ENCODE results near the gene MYH2.
"Not testable (repeated sequence)": the region's sequence is repeated elsewhere in the genome, so short reads cannot be mapped to it uniquely, and the experiment has no call there.

Gene MYH2

DNA sequence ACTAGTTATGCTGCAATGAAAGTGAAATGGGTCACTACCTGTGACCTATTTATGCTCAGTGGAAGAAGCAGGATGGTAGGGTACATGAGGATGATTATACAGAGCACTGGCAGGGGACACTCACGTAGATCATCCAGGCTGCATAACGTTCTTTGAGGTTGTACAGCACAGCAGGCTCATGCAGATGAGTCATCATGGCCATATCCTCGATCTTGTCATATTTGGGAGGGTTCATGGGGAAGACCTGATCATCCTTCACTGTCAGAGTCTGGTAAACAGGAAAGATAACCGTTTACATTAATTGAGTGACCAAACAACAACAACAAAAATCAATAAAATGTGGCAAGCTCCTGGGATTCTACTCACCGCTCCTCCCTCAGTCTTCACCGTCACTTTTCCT is 2.1 kb downstream of the MYH2 start:
- no peaks in the 10 kb centered on the region for H3K4me1 Mint-ChIP-seq
- no peak for DNase-seq (ENCODE audit: low spot score in 2 of 2)
- peaks cover 30% of the 10 kb centered on the region for H3K27me3 Mint-ChIP-seq
- H3K4me3 Mint-ChIP-seq = no peak overlapping the region
- H3K36me3 Mint-ChIP-seq (ENCODE audit: insufficient read depth) = no peaks in the 10 kb centered on the region
- no peaks in the 10 kb centered on the region for H3K9me3 Mint-ChIP-seq
- ATAC-seq (replicated peaks; ENCODE audit: extremely low read depth, poor library complexity, severe bottlenecking) = no peak
- H3K27ac Mint-ChIP-seq (ENCODE audit: low read depth) = no peak overlapping the region

GRCh38 chr17:10543486-10543885 is 6.0 kb downstream of the MYH2 start:
- not testable (repeated sequence) for H3K4me1 Mint-ChIP-seq; H3K36me3 Mint-ChIP-seq (ENCODE audit: insufficient read depth); ATAC-seq (replicated peaks; ENCODE audit: extremely low read depth, poor library complexity, severe bottlenecking); H3K27ac Mint-ChIP-seq (ENCODE audit: low read depth); DNase-seq (ENCODE audit: low spot score in 2 of 2); H3K4me3 Mint-ChIP-seq
- H3K9me3 Mint-ChIP-seq = peaks cover 11% of the 10 kb centered on the region
- H3K27me3 Mint-ChIP-seq = peaks cover 21% of the 10 kb centered on the region

GRCh38 chr17:10541179-10541578 is 8.3 kb downstream of the MYH2 start:
- peaks cover 24% of the 10 kb centered on the region for H3K27me3 Mint-ChIP-seq
- not testable (repeated sequence) for H3K36me3 Mint-ChIP-seq (ENCODE audit: insufficient read depth); DNase-seq (ENCODE audit: low spot score in 2 of 2); H3K4me1 Mint-ChIP-seq; ATAC-seq (replicated peaks; ENCODE audit: extremely low read depth, poor library complexity, severe bottlenecking); H3K4me3 Mint-ChIP-seq; H3K27ac Mint-ChIP-seq (ENCODE audit: low read depth)
- peaks cover 11% of the 10 kb centered on the region for H3K9me3 Mint-ChIP-seq

DNA sequence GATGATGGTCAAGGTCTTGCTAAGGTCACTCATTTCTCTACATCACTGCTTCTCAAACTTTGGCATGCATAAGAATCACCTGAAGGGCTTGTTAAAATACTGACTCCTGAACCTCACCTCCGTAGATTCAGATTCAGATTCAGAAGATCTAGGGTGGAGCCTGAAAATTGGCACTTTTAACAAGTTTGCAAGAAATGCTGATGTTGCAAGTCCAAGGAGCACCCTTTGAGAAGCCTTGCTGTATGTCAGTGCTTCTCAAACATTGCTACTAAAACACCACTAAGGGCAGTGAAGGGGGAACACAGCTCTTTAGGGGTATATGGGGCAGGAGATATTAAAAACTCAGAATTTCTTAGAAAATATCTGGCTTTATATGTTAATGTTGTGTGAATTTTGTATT is 17.4 kb downstream of the MYH2 start:
- Mint-ChIP-seq H3K9me3 (no peaks in the 10 kb centered on the region), H3K27me3 (peaks cover 55% of the 10 kb centered on the region), H3K36me3 (ENCODE audit: insufficient read depth) (no peaks in the 10 kb centered on the region), H3K27ac (ENCODE audit: low read depth) (no peak overlapping the region), H3K4me3 (no peak overlapping the region), H3K4me1 (no peaks in the 10 kb centered on the region)
- no peak for DNase-seq (ENCODE audit: low spot score in 2 of 2)
- ATAC-seq (replicated peaks; ENCODE audit: extremely low read depth, poor library complexity, severe bottlenecking) = no peak

- ATAC-seq (replicated peaks; ENCODE audit: extremely low read depth, poor library complexity, severe bottlenecking) (no peak), DNase-seq (ENCODE audit: low spot score in 2 of 2) (no peak)
- H3K36me3 Mint-ChIP-seq (ENCODE audit: insufficient read depth) = no peaks in the 10 kb centered on the region
- no peak overlapping the region for H3K27ac Mint-ChIP-seq (ENCODE audit: low read depth)
- H3K9me3 Mint-ChIP-seq = no peaks in the 10 kb centered on the region
- H3K27me3 Mint-ChIP-seq = peaks cover 54% of the 10 kb centered on the region
- no peaks in the 10 kb centered on the region for H3K4me1 Mint-ChIP-seq
- H3K4me3 Mint-ChIP-seq = no peak overlapping the region
Measured at GRCh38 chr17:10527419-10527818, 22.0 kb downstream of the MYH2 start.

DNA sequence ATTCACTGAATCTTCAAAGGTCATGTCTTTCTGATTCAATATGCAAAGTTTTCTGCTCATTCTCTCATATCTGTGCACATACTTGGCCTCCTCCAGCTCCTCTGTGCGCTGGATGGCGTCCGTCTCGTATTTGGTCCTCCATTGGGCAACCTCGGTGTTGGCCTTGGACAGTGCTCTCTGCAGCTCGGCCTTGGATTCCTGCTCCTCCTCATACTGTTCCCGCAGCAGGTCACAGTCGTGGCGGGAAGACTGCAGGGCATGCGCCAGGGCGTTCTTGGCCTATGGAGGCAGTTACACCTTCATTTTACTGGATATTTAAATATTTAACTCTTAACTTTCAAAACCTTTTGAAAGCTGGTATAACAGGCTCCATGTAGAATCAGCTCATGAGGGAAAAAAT is 22.9 kb downstream of the MYH2 start:
- ATAC-seq (replicated peaks; ENCODE audit: extremely low read depth, poor library complexity, severe bottlenecking) = no peak

DNA sequence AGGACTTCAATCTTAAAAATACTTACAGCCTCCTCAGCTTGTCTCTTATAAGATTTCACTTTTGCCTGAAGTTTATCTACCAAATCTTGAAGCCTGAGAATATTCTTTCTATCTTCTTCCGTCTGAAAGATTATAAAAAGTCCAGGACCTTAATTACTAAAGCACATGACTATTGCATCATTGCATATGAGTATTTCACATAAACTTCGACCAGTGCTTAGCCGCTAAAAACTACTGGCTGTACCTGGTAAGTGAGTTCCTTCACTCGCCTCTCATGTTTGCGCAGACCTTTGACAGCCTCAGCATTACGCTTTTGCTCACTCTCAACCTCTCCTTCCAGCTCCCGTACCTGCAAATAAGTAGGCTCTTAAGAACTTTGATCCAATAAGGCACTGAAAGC is 26.4 kb downstream of the MYH2 start:
- Mint-ChIP-seq H3K9me3 (no peaks in the 10 kb centered on the region), H3K36me3 (ENCODE audit: insufficient read depth) (no peaks in the 10 kb centered on the region), H3K27ac (ENCODE audit: low read depth) (no peak overlapping the region), H3K27me3 (peaks cover 37% of the 10 kb centered on the region), H3K4me1 (no peaks in the 10 kb centered on the region), H3K4me3 (no peak overlapping the region)
- no peak for DNase-seq (ENCODE audit: low spot score in 2 of 2)
- ATAC-seq (replicated peaks; ENCODE audit: extremely low read depth, poor library complexity, severe bottlenecking) = no peak

More for the DNA sequence above, 22.9 kb downstream of the MYH2 start:
- Mint-ChIP-seq H3K36me3 (ENCODE audit: insufficient read depth) (no peaks in the 10 kb centered on the region), H3K27ac (ENCODE audit: low read depth) (no peak overlapping the region), H3K27me3 (peaks cover 49% of the 10 kb centered on the region), H3K4me1 (no peaks in the 10 kb centered on the region), H3K9me3 (no peaks in the 10 kb centered on the region), H3K4me3 (no peak overlapping the region)
- DNase-seq (ENCODE audit: low spot score in 2 of 2) = no peak

DNA sequence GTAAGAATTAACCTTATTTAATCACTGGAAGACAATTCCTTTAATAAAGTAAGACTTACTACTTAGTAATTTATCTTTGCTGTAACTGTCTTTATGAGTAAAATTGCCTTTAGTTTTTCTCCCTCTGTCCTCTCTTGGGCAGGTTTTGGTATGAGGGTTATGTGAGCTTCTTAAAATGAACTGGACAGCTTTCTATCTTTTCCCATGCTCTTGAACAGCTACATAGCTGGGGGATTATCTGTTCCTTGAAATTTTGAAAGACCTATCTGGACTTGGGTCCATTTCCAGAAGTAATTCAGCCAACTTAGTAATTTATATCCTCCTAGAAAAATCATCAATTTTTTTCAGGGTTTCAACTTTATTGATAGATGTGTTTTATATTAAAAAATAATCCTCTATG is 27.5 kb downstream of the MYH2 start:
- H3K4me3 Mint-ChIP-seq = no peak overlapping the region
- no peak overlapping the region for H3K27ac Mint-ChIP-seq (ENCODE audit: low read depth)
- H3K36me3 Mint-ChIP-seq (ENCODE audit: insufficient read depth) = no peaks in the 10 kb centered on the region
- no peaks in the 10 kb centered on the region for H3K4me1 Mint-ChIP-seq
- H3K27me3 Mint-ChIP-seq = peaks cover 37% of the 10 kb centered on the region
- H3K9me3 Mint-ChIP-seq = no peaks in the 10 kb centered on the region
- DNase-seq (ENCODE audit: low spot score in 2 of 2) (no peak), ATAC-seq (replicated peaks; ENCODE audit: extremely low read depth, poor library complexity, severe bottlenecking) (no peak)

DNA sequence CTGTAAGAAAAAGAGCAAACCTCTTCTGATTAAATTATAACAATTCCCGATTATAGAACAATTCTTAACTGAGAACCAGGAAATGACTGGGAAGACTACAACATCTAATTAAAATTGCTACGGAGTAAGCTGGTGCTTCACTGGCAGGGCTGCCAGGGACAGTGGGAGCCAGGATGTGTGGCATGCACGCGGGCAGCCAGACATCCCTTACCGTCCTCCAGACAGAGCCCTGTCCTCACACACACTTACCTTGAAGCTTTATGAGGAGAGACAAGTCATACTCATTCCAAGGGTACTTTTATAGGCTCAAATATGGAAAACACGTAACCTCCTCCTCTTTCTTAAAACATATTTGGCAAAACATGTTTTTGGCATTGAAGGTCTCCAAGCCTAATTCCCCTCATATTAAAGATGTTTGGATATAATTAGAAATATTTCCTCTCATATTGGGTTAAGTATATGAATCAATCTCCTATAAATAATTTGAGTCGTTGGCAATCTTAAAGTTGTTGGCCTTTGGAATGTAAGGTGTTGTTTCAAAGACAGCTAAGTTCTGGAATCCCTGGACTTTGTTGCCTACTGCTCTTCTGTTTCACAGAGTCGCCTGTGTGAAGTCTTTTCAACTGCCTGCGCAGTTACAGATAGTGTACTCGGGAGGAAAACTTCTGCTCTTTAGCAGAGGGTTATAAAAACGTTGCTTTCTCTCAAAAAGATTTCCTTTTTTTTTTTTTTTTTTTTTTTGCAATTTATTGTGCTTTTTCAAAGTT is 31.0 kb downstream of the MYH2 start, which contains the start of gene MYH1:
Gene MYH1 (minus strand): TSS at position 272 of the 767 bp plus-strand sequence. CDS start 1,900 bp downstream, outside the sequence.
- Mint-ChIP-seq H3K4me1 (no peaks in the 10 kb centered on the region), H3K27me3 (peaks cover 38% of the 10 kb centered on the region), H3K4me3 (no peak within 1 kb of the TSS), H3K9me3 (no peaks in the 10 kb centered on the region), H3K36me3 (ENCODE audit: insufficient read depth) (no peaks in the 10 kb centered on the region), H3K27ac (ENCODE audit: low read depth) (no peak within 1 kb of the TSS)
- no peak for ATAC-seq (replicated peaks; ENCODE audit: extremely low read depth, poor library complexity, severe bottlenecking)
- no peak for DNase-seq (ENCODE audit: low spot score in 2 of 2)

DNA sequence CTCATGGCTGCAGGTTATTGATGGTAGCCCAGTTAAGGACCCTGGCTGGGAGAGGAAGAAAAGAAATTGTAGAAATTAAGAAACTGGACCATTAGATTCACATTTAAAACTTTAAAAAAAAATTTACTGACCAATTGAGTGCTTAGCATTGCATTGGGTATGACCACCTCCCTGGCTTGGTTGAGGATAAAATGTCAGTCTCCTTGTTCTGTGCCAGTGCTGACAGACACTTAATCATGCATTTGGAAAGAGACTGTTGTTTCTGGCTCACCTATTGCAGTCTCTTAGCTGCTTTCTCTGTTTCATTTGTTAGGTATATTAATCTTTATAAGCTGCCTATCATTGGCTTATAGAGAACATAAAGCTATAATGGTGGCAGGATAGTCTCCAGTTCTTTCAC is 32.8 kb downstream of the MYH2 start:
- ATAC-seq (replicated peaks; ENCODE audit: extremely low read depth, poor library complexity, severe bottlenecking) (no peak), DNase-seq (ENCODE audit: low spot score in 2 of 2) (no peak)
- Mint-ChIP-seq H3K9me3 (no peaks in the 10 kb centered on the region), H3K27me3 (peaks cover 45% of the 10 kb centered on the region), H3K36me3 (ENCODE audit: insufficient read depth) (no peaks in the 10 kb centered on the region), H3K4me3 (no peak overlapping the region), H3K27ac (ENCODE audit: low read depth) (no peak overlapping the region), H3K4me1 (no peaks in the 10 kb centered on the region)

- Mint-ChIP-seq H3K4me1 (no peaks in the 10 kb centered on the region), H3K4me3 (no peak overlapping the region), H3K27ac (ENCODE audit: low read depth) (no peak overlapping the region), H3K27me3 (peaks cover 51% of the 10 kb centered on the region), H3K9me3 (no peaks in the 10 kb centered on the region), H3K36me3 (ENCODE audit: insufficient read depth) (no peaks in the 10 kb centered on the region)
- no peak for ATAC-seq (replicated peaks; ENCODE audit: extremely low read depth, poor library complexity, severe bottlenecking)
- no peak for DNase-seq (ENCODE audit: low spot score in 2 of 2)
Measured at GRCh38 chr17:10516065-10516464, 33.4 kb downstream of the MYH2 start.

DNA sequence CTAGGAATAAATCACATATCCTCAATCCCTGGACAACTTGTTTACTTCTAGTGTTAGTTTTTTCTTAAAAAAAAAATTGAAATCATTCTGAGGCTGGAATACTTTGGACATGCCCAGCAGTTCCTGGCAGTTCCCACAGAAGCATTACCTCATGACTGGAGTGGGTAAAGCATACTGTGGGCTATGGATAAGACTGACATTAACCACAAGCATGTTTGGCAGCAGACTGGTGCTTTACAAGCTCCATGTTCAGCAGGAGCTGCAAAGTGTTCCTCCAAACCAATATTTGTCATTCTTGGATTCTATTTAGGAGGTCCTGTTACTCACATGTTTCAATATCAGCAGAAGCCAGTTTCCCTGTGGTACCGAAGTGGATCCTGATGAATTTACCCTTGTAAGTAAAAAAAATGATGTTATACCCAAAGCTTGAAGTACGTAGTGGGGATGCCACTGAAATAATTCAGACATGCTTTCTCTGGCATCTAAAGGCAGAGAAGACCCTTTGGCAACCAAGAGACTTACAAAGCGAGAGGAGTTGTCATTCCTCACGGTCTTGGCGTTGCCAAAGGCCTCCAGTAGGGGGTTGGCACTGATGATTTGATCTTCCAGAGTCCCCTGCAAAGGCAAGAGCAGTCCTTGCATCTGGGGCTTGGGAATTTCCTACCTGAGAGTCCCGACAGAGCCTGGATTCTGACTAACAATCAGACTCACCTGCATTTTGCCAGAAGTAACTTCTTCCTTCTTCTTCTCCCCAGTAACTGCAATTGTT is 36.0 kb downstream of the MYH2 start:
- H3K9me3 Mint-ChIP-seq = no peaks in the 10 kb centered on the region
- peaks cover 34% of the 10 kb centered on the region for H3K27me3 Mint-ChIP-seq
- no peaks in the 10 kb centered on the region for H3K4me1 Mint-ChIP-seq
- no peaks in the 10 kb centered on the region for H3K36me3 Mint-ChIP-seq (ENCODE audit: insufficient read depth)
- H3K27ac Mint-ChIP-seq (ENCODE audit: low read depth) = no peak overlapping the region
- DNase-seq (ENCODE audit: low spot score in 2 of 2) (no peak), ATAC-seq (replicated peaks; ENCODE audit: extremely low read depth, poor library complexity, severe bottlenecking) (no peak)
- H3K4me3 Mint-ChIP-seq = no peak overlapping the region

DNA sequence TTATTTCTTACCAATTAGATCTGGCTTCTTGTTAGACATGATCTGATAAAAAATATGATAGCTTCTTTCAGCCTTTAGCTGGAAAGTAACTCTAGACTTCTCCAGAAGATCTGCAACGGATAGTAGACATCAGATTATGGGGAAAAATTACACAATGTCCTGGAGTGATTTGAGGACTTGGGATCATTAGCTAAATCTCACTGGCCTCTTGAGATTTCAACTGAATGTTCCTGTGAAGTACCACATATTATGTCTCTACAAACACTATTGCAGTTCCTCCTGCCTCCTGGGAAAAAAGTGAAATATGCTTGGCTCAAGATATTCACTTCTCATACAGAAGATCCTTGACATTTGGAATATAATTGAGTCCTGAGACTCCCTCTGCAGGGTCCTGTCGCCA is 36.6 kb downstream of the MYH2 start:
- peaks cover 40% of the 10 kb centered on the region for H3K27me3 Mint-ChIP-seq
- H3K27ac Mint-ChIP-seq (ENCODE audit: low read depth) = no peak overlapping the region
- H3K4me3 Mint-ChIP-seq = no peak overlapping the region

More for the DNA sequence above, 36.6 kb downstream of the MYH2 start:
- ATAC-seq (replicated peaks; ENCODE audit: extremely low read depth, poor library complexity, severe bottlenecking) (no peak), DNase-seq (ENCODE audit: low spot score in 2 of 2) (no peak)
- Mint-ChIP-seq H3K36me3 (ENCODE audit: insufficient read depth) (no peaks in the 10 kb centered on the region), H3K4me1 (no peaks in the 10 kb centered on the region), H3K9me3 (no peaks in the 10 kb centered on the region)
